HCT116 (cell line): Measurements from ENCODE around the gene SYT7. TPM values are rescaled to one million over a fixed set of nuclear protein-coding genes. Genes with fewer than 3 reads are reported as not detected.

Experiments used
- ATAC-seq: fragments of 200-7000 bp; cut with Tn5 transposase; 2 replicates; pipeline ENCODE4 v1.9.1; 2020; ENCODE audit warnings: mild to moderate bottlenecking, moderate library complexity
- BruUV-seq: library from RNA; stranded (reverse); fragments of 400-500 nt; replicated peaks from 2 replicates; lab custom pipeline; 2021; lab: Mats Ljungman, UMichigan
- CTCF ChIA-PET: fragments of 300-600 bp; sonication (Branson Sonifier 250); formaldehyde crosslinking; loops from one replicate; lab custom pipeline; 2021; ENCODE audit warnings: antibody characterized with exemption; lab: Charles Lee
- POLR2A ChIA-PET: fragments of 300-600, 350-600 bp; sonication (Branson Sonifier 250); formaldehyde crosslinking; loops from one replicate; lab custom pipeline; 2021; ENCODE audit warnings: antibody characterized with exemption; lab: Charles Lee
- RAD21 ChIA-PET, 2 experiments: fragments of 300-600 bp; sonication (Branson Sonifier 250); formaldehyde crosslinking; loops; one replicate each; lab custom pipeline; 2023; ENCODE audit warnings: low total read pairs in 2 of 2; ENCODE audit not compliant: uncharacterized antibody in 2 of 2, unreplicated experiment in 2 of 2, low non-redundant PET in 1 of 2; lab: Charles Lee
- DNase-seq: peaks from one replicate; pipeline ENCODE4 v3.0.0-alpha.2; 2010; ENCODE audit warnings: low read depth, low spot score
- H2AFZ ChIP-seq: fragments of 200-600 bp; shearing (Covaris generic), sonication (generic); 2 replicates; pipeline ENCODE4 v1.6.1; 2017; ENCODE audit warnings: low read depth, mixed run types, mixed read lengths, antibody characterized with exemption, low read length; ENCODE audit not compliant: poor library complexity, severe bottlenecking
- H3K27ac ChIP-seq: 2 replicates; pipeline ENCODE4 v1.5.1; 2012; ENCODE audit warnings: low read depth, low read length
- H3K27me3 ChIP-seq: fragments of 200-600 bp; sonication (generic); 2 replicates; pipeline ENCODE4 v1.6.1; 2016; ENCODE audit warnings: mixed run types, low read length, mixed read lengths; ENCODE audit not compliant: insufficient read depth
- H3K36me3 ChIP-seq, 2 experiments: fragments of 200-500 bp in 1 of 2; fragments of 200-600 bp in 1 of 2; sonication (Bioruptor generic) in 1 of 2; sonication (generic) in 1 of 2; 2 replicates each; pipeline versions ENCODE4 v1.5.1 to v1.6.1; 2014 to 2016; ENCODE audit warnings: low read length in 2 of 2, inconsistent platforms in 1 of 2, mixed read lengths in 1 of 2, mixed run types in 1 of 2; ENCODE audit not compliant: insufficient read depth in 2 of 2, control insufficient read depth in 1 of 2
- H3K4me1 ChIP-seq, 2 experiments: fragments of 200-600 bp in 1 of 2; sonication (generic) in 1 of 2; 2 replicates each; pipeline versions ENCODE4 v1.5.1 to v1.6.1; 2012 to 2017; ENCODE audit warnings: low read length in 2 of 2, inconsistent platforms in 1 of 2, mild to moderate bottlenecking in 1 of 2, mixed read lengths in 1 of 2, mixed run types in 1 of 2, moderate library complexity in 1 of 2; ENCODE audit not compliant: insufficient read depth in 2 of 2, control insufficient read depth in 1 of 2
- H3K4me2 ChIP-seq: fragments of 200-600 bp; sonication (generic); 2 replicates; pipeline ENCODE4 v1.6.1; 2017; ENCODE audit warnings: mixed run types, low read length, mixed read lengths
- H3K4me3 ChIP-seq, 2 experiments: fragments of 200-600 bp in 1 of 2; sonication (generic) in 1 of 2; replicated peaks in 1 of 2; 2 replicates each; pipeline ENCODE4 v1.5.1; 2011 to 2016; ENCODE audit warnings: low read length in 2 of 2, control low read depth in 1 of 2, low read depth in 1 of 2, mild to moderate bottlenecking in 1 of 2, mixed read lengths in 1 of 2, mixed run types in 1 of 2
- H3K79me2 ChIP-seq: fragments of 200-600 bp; sonication (generic); 2 replicates; pipeline ENCODE4 v1.6.1; 2017; ENCODE audit warnings: mild to moderate bottlenecking, mixed run types, low read length, moderate library complexity, mixed read lengths; ENCODE audit not compliant: insufficient read depth
- H3K9ac ChIP-seq: fragments of 200-600 bp; sonication (generic); 2 replicates; pipeline ENCODE4 v1.6.1; 2016; ENCODE audit warnings: low read length, mixed read lengths
- H3K9me2 ChIP-seq: fragments of 200-600 bp; sonication (generic), shearing (Covaris generic); 2 replicates; pipeline ENCODE4 v1.6.1; 2017; ENCODE audit warnings: mixed run types, mild to moderate bottlenecking, moderate library complexity; ENCODE audit not compliant: insufficient read depth
- H3K9me3 ChIP-seq, 2 experiments: fragments of 200-500 bp in 1 of 2; fragments of 200-600 bp in 1 of 2; sonication (Bioruptor generic) in 1 of 2; sonication (generic) in 1 of 2; 2 replicates each; pipeline ENCODE4 v1.6.1; 2014 to 2017; ENCODE audit warnings: low read length in 2 of 2, mixed read lengths in 2 of 2, inconsistent platforms in 1 of 2, low read depth in 1 of 2, mild to moderate bottlenecking in 1 of 2, mixed run types in 1 of 2, moderate library complexity in 1 of 2; ENCODE audit not compliant: control insufficient read depth in 1 of 2, insufficient read depth in 1 of 2
- H4K20me1 ChIP-seq: fragments of 200-600 bp; sonication (generic), shearing (Covaris generic); 2 replicates; pipeline ENCODE4 v1.6.1; 2017; ENCODE audit warnings: mixed run types, mild to moderate bottlenecking, moderate library complexity; ENCODE audit not compliant: insufficient read depth
- CBX3 ChIP-seq: IDR thresholded peaks from 2 replicates; pipeline ENCODE4 v1.6.1; 2012; ENCODE audit warnings: low read depth
- EGR1 ChIP-seq: IDR thresholded peaks from 2 replicates; pipeline ENCODE4 v1.6.1; 2012; ENCODE audit warnings: low read depth
- EZH2phosphoT487 ChIP-seq: fragments of 200-600 bp; IDR thresholded peaks from 2 replicates; pipeline ENCODE4 v1.6.1; 2018; ENCODE audit warnings: antibody characterized with exemption, borderline replicate concordance
- POLR2AphosphoS5 ChIP-seq: IDR thresholded peaks from 2 replicates; pipeline ENCODE4 v1.6.1; 2011; ENCODE audit warnings: mild to moderate bottlenecking, low read depth, low read length, moderate library complexity
- SIN3A ChIP-seq: IDR thresholded peaks from 2 replicates; pipeline ENCODE4 v1.6.1; 2012; ENCODE audit warnings: low read depth
- YY1 ChIP-seq: IDR thresholded peaks from 2 replicates; pipeline ENCODE4 v1.6.1; 2011; ENCODE audit warnings: low read length, low read depth, moderate library complexity, mild to moderate bottlenecking; ENCODE audit not compliant: insufficient replicate concordance; ENCODE audit errors: extremely low read depth
- ZNF274 ChIP-seq: fragments of 200-500 bp; sonication (Bioruptor generic); IDR thresholded peaks from 2 replicates; pipeline ENCODE4 v1.6.1; 2014; ENCODE audit warnings: mild to moderate bottlenecking, low read depth, low read length, inconsistent platforms
- intact Hi-C: fragments of 100-400 bp; cut with micrococcal nuclease; formaldehyde crosslinking; loops from 2 replicates; pipeline ENCODE4 v1.10.0; 2022
- total RNA-seq: library from RNA; stranded (reverse); gene quantifications from one replicate; pipeline ENCODE4 v1.2.1, GENCODE V29; 2021; ENCODE audit not compliant: unreplicated experiment
- TF ChIP-seq, protein P1 (sequence below): IDR thresholded peaks from 2 replicates; pipeline ENCODE4 v1.6.1; 2011; ENCODE audit warnings: mild to moderate bottlenecking, low read length, moderate library complexity; ENCODE audit not compliant: insufficient replicate concordance; ENCODE audit errors: extremely low read depth

The SYT7 gene
- total RNA-seq, 1 experiment from 2014 or later, result 27.4 TPM

DNA sequence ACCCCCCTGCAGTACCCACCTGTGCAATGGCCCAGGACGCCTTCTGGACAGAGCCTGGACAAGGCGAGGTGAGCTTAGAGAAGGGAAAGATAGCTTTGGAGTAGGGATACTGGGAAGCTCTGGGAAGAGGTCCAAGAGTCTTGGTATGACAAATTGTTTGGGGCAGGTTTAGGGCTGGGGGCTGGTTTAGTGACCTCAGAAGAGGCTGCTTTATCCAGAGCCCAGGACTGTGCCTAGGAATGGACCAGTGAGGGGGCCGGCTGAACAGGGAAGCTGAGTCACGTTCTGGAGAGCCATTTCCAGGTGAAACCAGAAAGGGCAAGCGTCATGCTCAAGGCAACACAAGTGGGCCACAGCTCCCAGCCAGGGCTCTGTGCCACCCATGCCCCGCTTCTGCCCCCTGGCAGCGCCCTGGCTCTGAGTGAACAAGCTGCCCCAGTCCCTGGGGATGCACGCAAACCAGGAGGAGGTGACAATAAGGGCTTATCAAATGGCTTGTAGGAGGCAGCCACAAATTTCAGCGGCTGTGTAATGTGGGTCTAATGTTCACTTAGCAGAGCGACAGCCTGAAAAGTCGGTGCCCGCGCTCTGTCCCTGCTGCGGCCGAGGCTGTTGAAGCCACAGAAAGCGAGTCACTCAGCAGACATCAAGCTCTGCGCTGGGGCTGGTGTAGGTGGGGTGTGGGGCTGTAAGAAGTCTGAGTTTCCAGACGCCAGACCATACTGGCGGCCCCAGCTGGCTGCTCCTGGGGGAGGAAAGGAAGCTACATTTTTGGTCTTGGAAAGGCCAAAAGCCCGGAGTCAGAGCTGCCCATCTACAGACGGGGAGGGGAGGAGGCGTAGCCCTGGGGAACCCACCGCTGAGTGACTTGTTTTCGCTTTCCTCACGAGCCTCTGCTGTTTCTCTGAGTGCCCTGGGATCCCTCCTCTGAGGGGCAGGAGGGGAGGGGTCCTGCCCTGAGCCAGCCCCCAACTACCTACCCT is 18.3 kb upstream of the SYT7 start:
- H3K9me2 ChIP-seq, result no peaks in the 10 kb centered on the region
- H3K9ac ChIP-seq, result no peak overlapping the region
- RAD21 ChIA-PET, result no interaction called here
- CTCF ChIA-PET, result interaction anchor here (0.8 to 1.2 kb wide), 4 partner anchors 11 to 117 kb away, joined by 3 to 6 read pairs (median 3); no protein-coding TSS in a partner anchor
- POLR2A ChIA-PET, result interaction anchor here (1.0 to 1.8 kb wide), 2 partner anchors 11 to 12 kb away, joined by 3 to 7 read pairs; no protein-coding TSS in a partner anchor
- no peak overlapping the region for H2AFZ ChIP-seq
- DNase-seq, result no peak
- H3K27ac ChIP-seq, result no peak overlapping the region
- no peaks in the 10 kb centered on the region for H4K20me1 ChIP-seq
- H3K79me2 ChIP-seq, result no peaks in the 10 kb centered on the region
- no peaks in the 10 kb centered on the region for H3K27me3 ChIP-seq
- TF ChIP-seq POLR2AphosphoS5, result no peak
- TF ChIP-seq ZNF274, result no peak
- no peak for TF ChIP-seq EGR1
- no peak for TF ChIP-seq YY1
- TF ChIP-seq SIN3A, result no peak
- TF ChIP-seq, protein P1, sequence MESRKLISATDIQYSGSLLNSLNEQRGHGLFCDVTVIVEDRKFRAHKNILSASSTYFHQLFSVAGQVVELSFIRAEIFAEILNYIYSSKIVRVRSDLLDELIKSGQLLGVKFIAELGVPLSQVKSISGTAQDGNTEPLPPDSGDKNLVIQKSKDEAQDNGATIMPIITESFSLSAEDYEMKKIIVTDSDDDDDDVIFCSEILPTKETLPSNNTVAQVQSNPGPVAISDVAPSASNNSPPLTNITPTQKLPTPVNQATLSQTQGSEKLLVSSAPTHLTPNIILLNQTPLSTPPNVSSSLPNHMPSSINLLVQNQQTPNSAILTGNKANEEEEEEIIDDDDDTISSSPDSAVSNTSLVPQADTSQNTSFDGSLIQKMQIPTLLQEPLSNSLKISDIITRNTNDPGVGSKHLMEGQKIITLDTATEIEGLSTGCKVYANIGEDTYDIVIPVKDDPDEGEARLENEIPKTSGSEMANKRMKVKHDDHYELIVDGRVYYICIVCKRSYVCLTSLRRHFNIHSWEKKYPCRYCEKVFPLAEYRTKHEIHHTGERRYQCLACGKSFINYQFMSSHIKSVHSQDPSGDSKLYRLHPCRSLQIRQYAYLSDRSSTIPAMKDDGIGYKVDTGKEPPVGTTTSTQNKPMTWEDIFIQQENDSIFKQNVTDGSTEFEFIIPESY, result no peak
- no peak for TF ChIP-seq EZH2phosphoT487
- TF ChIP-seq CBX3, result no peak
- H3K36me3 ChIP-seq, result no peaks in the 10 kb centered on the region
- H3K4me1 ChIP-seq, result peaks cover 26 to 72% of the 10 kb centered on the region in 2 experiments
- no TSS peak for BruUV-seq
- H3K9me3 ChIP-seq, result no peaks in the 10 kb centered on the region
- no peak overlapping the region for H3K4me3 ChIP-seq
- no peak for ATAC-seq
- intact Hi-C loops, result no loop called here
- H3K4me2 ChIP-seq, result no peak overlapping the region
